A673 (cell line): ENCODE results near the gene OTOG. TPM values are rescaled to one million over a fixed set of nuclear protein-coding genes. Genes with fewer than 3 reads are reported as not detected.

Experiments used
- BruUV-seq: library from RNA; stranded (reverse); fragments of 400-500 nt; replicated peaks from 2 replicates; lab custom pipeline; 2021; lab: Mats Ljungman, UMichigan
- CTCF ChIA-PET: fragments of 300-600 bp; sonication (Branson Sonifier 250); formaldehyde crosslinking; loops from one replicate; lab custom pipeline; 2022; ENCODE audit warnings: antibody characterized with exemption; lab: Charles Lee
- POLR2A ChIA-PET: fragments of 300-600 bp; sonication (Branson Sonifier 250); formaldehyde crosslinking; loops from one replicate; lab custom pipeline; 2022; ENCODE audit warnings: antibody characterized with exemption; ENCODE audit not compliant: low non-redundant PET; lab: Charles Lee
- DNase-seq: peaks from one replicate; pipeline ENCODE4 v3.0.0-alpha.2; 2015; ENCODE audit warnings: low spot score
- H3K27ac ChIP-seq: fragments of 200-600 bp; sonication (generic); 2 replicates; pipeline ENCODE4 v1.5.1; 2016; ENCODE audit warnings: mixed run types, low read depth, mild to moderate bottlenecking, mixed read lengths, antibody characterized with exemption, low read length; ENCODE audit not compliant: poor library complexity, severe bottlenecking
- H3K27me3 ChIP-seq: fragments of 200-600 bp; sonication (generic); replicated peaks from 2 replicates; pipeline ENCODE4 v1.6.1; 2017; ENCODE audit warnings: mixed run types, low read depth, mild to moderate bottlenecking, mixed read lengths, antibody characterized with exemption, low read length; ENCODE audit not compliant: insufficient read depth, poor library complexity
- H3K36me3 ChIP-seq: fragments of 200-600 bp; sonication (generic); 2 replicates; pipeline ENCODE4 v1.6.1; 2016; ENCODE audit warnings: mixed run types, mild to moderate bottlenecking, mixed read lengths, antibody characterized with exemption, low read length; ENCODE audit not compliant: insufficient read depth, poor library complexity, severe bottlenecking
- H3K4me1 ChIP-seq: fragments of 200-600 bp; sonication (generic); 2 replicates; pipeline ENCODE4 v1.6.1; 2017; ENCODE audit warnings: mixed run types, mild to moderate bottlenecking, mixed read lengths, antibody characterized with exemption, low read length; ENCODE audit not compliant: insufficient read depth, poor library complexity, severe bottlenecking
- H3K4me3 ChIP-seq: fragments of 200-600 bp; sonication (generic); 2 replicates; pipeline ENCODE4 v1.5.1; 2016; ENCODE audit warnings: low read depth, mixed run types, mild to moderate bottlenecking, mixed read lengths, low read length; ENCODE audit not compliant: poor library complexity, severe bottlenecking
- H3K9me3 ChIP-seq: fragments of 200-600 bp; sonication (generic); 2 replicates; pipeline ENCODE4 v1.6.1; 2016; ENCODE audit warnings: mixed run types, low read depth, mild to moderate bottlenecking, mixed read lengths, antibody characterized with exemption, low read length; ENCODE audit not compliant: poor library complexity, severe bottlenecking
- CTCF ChIP-seq: fragments of 300-800, 200-600 bp; sonication (generic); conservative IDR thresholded peaks from 2 replicates; pipeline ENCODE4 v1.5.1; 2017; ENCODE audit warnings: low read depth, mild to moderate bottlenecking, antibody characterized with exemption, low read length, moderate library complexity, mixed read lengths
- EZH2 ChIP-seq: fragments of 200-600 bp; sonication (generic); IDR thresholded peaks from 2 replicates; pipeline ENCODE4 v1.6.1; 2017; ENCODE audit warnings: borderline replicate concordance, low read depth, mild to moderate bottlenecking, mixed read lengths, antibody characterized with exemption, low read length; ENCODE audit not compliant: poor library complexity, severe bottlenecking
- intact Hi-C: fragments of 100-400 bp; cut with micrococcal nuclease; formaldehyde crosslinking; loops from one replicate; pipeline ENCODE4 v1.10.0; 2022; ENCODE audit not compliant: unreplicated experiment
- total RNA-seq: library from RNA; stranded (reverse); gene quantifications from 2 replicates; pipeline ENCODE4 v1.2.3, GENCODE V29; 2021

Gene OTOG
- total RNA-seq, 1 experiment from 2014 or later = not detected

DNA sequence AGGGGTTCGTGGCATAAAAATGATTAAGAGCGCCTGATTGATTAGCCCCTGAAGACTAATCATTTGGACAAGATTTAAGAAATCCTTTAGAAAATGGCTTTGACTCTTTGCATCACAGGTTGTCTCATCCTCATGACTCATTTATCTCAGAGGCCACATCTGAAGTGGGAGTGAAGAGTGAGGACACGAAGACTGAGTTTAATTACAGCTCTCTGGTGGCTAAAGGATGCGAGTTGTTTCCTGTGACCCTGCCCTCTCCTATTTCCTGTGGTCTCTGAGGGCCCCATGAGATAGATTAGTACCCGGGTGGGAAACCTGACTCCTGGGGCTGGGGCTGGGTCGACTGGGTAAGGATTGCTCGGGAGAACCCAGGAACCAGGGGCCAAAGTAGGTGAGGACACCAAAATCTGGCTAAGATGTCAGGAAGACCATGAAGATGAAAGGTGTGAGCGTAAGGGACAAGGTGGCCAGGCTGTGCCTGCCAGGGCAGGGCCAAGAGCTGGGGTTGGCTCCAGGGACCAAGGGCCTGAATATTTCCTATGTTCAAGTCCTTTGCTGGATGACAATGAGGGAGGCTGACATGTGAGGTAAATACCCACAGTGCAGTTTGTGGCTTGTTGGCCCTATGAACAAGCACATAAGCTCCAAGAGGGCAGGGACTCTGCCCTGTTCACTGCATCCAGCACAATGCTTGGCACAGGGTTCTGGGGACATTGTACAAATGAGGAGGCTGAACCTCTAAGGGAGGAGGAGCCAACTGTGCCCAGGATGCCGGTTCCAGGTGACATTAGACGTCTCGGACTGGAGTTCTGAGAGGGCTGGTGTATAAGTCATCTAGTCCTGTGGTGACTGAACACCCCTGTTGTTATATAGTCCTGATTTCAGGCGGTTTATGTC is 3.6 kb downstream of the OTOG start:
- no TSS peak for BruUV-seq
- intact Hi-C loops = no loop called here
- TF ChIP-seq EZH2 (no peak), CTCF (no peak)
- Histone ChIP-seq H3K36me3 (no peaks in the 10 kb centered on the region), H3K27me3 (no peaks in the 10 kb centered on the region), H3K4me3 (no peak overlapping the region), H3K9me3 (no peaks in the 10 kb centered on the region), H3K4me1 (no peaks in the 10 kb centered on the region), H3K27ac (no peak overlapping the region)
- ChIA-PET POLR2A (no interaction called here), CTCF (no interaction called here)
- DNase-seq = no peak

DNA sequence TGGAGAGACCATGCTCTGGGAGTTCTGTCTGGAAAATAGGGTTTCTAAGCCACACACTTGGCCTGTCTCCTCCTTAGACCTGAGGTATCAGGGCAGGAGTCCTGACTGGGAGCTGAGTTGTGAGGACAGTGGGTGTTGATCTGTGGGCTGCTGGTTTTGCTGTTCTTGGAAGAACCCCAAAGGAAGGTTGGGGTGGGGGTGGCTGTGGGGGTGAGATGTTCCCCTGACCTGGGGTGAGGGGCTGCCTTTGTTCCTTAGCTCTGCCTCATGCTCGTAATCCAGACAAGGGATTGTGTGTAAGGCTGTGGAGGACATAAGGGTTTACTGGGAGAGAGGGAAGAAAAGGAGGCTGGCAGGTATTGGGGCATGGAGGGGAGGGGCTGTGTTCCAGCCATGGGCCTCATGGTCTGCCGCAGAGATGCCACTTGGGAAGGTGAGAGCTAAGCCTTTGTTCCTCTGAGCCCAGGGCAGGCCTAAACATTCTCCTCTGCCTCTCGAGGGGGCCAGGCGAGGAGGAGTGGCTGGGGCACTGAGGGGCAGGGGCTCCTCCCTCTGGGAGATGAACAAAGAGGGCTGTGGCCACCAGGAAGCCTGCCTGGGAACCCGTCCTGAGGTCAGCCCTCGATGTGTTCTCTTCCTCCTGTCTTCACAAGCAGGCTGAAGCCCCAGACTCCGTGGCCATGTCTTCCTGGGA is 4.4 kb downstream of the OTOG start:
- Histone ChIP-seq H3K9me3 (no peaks in the 10 kb centered on the region), H3K27ac (no peak overlapping the region), H3K27me3 (no peaks in the 10 kb centered on the region), H3K4me3 (no peak overlapping the region), H3K36me3 (no peaks in the 10 kb centered on the region), H3K4me1 (no peaks in the 10 kb centered on the region)
- POLR2A ChIA-PET = no interaction called here
- CTCF ChIA-PET = no interaction called here
- no peak for DNase-seq
- intact Hi-C loops = no loop called here
- no peak for TF ChIP-seq CTCF
- TF ChIP-seq EZH2 = no peak
- BruUV-seq = no TSS peak

- H3K27me3 ChIP-seq = no peaks in the 10 kb centered on the region
- H3K36me3 ChIP-seq = no peaks in the 10 kb centered on the region
- ChIA-PET CTCF (no interaction called here), POLR2A (no interaction called here)
- no peaks in the 10 kb centered on the region for H3K9me3 ChIP-seq
- H3K4me1 ChIP-seq = no peaks in the 10 kb centered on the region
- H3K4me3 ChIP-seq = no peak overlapping the region
- no peak for DNase-seq
- intact Hi-C loops = no loop called here
- BruUV-seq = no TSS peak
- no peak overlapping the region for H3K27ac ChIP-seq
- no peak for TF ChIP-seq CTCF
- no peak for TF ChIP-seq EZH2
These were observed 4.9 kb downstream of the OTOG start for GRCh38 chr11:17552041-17552355.
